Stimulated activated CD8-positive, alpha-beta memory T cell treated with anti-CD3 and anti-CD28 coated beads, Interleukin-15, amount 100 ng/mL, for 48 hours (primary cell): ENCODE data around the gene SAPCD2.

Source experiments
- DNase-seq, 2 donors: peaks; one replicate each; pipeline ENCODE4 v3.0.0-alpha.2; 2020; ENCODE audit warnings: low read depth in 2 of 2

The SAPCD2 gene

DNA sequence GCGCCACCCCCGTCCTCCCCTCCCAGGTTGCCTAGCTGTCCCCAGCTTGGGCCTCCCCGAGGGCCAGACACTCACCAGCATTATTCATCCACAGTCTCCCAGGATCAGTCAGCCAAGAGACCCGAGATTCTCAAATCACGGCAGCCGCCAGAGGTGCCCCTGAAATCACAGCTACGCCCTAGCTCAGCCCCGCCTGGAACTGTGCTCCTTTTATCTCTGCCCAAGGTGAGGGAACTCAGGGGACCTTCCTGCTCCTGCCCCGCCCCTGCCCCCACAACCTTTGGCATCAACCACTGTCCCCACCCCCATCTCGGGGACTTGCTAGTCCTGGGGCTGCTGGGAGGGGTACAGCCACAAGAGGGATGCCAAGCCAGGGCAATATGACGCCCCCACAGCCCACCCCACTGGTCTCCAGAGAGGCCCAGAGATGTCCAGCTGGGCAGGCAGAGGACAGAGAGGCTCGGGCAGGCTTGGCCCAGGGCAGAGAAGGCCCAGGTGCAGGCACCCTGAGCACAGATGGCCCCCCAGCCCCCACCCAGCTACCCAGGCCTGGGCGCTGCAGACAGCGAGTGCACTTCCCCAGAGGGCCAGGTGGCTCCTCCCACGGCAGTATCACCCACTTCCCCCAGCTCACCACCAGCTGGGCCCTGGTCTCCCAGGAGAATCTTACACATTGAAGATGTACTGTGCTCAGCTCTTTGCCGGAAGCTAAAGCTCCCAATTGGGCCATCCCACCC, 38.3 kb downstream of the SAPCD2 start, which contains the start of gene FUT7:
TSS of gene FUT7 (minus strand) at position 185 of the 737 bp plus-strand sequence. CDS start at position 88, 97 bp downstream.
- peak in 1 of 2 donors; percentile 44 for DNase-seq

- DNase-seq: peak; percentile 50 to 52
Measured at GRCh38 chr9:137030538-137031527, 39.5 kb downstream of the SAPCD2 start.

- DNase-seq: no peak
Measured at GRCh38 chr9:137030006-137030405, 40.4 kb downstream of the SAPCD2 start.

DNA sequence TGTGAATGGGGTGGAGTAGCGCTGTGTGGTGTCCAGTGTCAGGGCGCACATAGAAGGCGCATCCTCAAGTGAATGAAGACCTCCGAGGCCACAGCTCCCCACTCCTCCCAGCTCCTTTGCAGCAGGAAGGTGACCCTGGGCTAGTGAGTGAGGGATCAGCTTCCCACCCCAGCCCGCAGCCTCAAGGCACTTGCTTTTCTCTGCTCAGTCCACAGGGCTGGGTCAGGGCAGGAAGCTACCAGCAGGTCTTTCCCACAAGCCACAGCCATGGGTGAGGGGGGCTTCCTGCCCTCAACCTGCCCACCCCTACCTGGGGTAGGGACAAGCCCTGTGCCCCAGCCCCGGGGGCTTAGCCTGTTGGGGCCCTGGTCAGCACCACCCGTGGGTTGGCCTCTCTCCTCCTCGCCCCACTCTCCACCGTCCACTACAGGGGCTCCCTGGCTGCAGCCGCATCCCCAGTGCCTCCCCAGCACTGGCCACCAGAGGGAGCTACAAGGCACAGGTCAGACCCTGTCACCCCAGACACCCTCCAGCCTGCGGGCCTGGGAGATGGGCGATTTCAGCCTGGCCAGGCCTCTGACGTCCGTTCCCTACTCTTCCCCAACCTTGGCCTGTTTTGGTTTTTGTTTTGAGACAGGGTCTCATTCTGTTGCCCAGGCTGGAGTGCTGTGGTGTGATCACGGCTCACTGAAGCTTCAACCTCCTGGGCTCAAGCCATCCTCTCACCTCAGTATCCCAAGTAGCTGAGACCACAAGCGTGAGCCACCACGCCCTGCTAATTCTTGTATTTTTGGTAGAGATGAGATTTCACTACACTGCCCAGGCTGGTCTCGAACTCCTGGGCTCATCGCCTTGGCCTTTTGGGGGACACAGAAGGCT, 41.1 kb downstream of the SAPCD2 start:
- peak; percentile 43 to 54 for DNase-seq

DNA sequence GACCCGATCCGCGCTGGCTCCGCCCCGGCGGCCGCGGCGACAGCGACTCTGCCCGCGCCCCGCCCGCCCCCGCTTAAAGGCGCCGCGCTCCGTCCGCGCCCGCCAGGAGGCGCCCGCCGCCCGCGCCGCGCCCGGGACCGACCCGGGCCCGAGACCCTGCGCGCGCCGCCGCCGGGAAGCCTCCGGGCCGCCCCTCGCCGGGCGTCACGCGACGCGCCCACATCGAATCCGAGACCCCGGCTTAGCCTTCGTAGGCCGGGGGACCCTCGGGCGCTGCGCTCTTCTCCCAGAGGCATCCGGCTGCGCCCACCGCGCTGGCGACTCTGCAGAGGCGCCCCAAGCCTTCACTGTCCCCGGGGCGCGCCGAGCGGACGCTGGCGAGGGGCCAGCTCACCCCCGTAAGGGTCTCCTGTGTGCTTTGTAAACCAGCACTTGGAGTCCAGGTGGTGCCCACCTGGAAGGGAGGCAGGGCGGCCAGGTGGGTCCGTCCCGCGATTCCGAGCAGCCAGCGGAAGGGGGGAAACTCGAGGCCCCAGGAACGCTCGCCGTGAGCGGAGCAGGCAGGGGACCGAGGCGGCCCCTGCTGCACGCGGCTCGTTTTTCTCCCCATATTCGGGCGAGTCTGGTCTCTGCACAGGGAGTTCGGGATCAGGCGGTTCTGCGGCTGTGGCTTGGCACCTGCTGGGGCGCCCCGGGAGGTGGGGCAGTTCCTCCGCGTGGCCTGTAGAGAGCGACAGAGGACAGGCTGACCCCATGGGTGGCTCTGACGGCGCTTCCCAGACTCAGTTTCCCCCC, 41.9 kb downstream of the SAPCD2 start:
- DNase-seq: peak; percentile 51 to 52

DNA sequence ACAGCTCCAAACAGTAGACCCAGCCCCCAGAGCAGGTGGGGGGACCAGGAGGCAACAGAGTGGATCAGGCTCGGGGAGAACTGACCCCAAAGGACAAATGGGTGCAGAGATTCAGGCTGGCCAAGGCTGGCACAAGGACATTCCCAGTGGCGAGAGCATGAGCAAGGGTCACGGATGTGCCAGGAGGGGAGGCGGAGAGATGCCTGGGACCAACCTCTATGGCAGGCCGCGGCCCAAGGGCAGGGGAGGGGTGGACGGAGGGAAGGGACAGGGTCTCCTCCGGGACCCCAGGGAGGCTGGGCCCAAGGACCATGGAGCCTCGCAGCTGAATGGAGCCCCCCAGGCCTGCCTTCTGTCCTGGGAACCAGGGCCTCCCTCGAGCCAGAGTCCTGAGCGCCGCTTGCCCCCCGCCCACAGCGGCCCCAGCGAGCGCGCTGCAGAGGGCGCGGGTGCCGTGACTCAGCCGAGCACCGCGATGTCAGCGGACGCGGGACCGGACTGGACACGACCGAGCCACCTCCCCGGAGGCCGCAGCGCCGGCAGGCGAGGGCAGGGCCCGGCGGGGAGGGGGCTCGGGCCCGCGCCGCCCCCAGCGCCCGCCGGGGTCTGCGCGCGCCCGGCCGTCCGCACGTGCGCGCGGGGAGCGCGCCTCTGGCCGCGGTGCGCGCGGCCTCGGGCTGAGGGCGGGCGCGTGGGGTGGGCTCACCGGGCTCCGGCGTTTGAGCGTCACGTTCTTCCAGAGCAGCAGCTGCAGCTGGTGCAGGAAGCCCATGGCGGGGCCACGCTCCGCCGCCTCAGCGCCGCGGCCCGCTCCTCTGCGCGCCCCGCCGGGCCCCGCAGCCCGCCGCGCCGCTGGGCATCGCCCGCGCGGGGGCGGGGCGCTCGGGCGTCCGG, 42.7 kb downstream of the SAPCD2 start, which contains the start of gene ABCA2:
TSS of gene ABCA2 (minus strand) at position 869 of the 894 bp plus-strand sequence. CDS start at position 772, 97 bp downstream.
- no peak for DNase-seq

DNA sequence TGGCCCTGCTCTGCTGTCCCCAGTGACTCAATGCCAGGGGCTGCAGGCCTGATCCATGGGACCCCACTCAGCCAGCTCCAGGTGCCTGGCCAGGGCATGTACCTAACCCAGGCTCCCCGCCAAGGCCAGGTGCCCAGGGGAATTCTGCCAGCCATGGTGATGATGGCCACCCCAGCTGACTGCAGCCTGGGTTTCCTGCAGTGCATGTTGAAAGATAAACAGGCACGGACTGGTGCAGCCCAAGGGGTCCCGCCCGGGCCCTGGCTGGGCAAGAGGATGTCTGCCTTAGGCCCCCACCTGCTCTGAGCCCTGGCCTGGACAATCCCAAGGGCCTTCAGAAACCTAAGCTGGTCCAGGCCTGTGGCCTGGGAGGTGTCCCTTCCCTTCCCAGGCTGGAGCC, 43.5 kb downstream of the SAPCD2 start:
- no peak for DNase-seq

GRCh38 chr9:137026384-137026783, 44.0 kb downstream of the SAPCD2 start:
- no peak for DNase-seq

DNA sequence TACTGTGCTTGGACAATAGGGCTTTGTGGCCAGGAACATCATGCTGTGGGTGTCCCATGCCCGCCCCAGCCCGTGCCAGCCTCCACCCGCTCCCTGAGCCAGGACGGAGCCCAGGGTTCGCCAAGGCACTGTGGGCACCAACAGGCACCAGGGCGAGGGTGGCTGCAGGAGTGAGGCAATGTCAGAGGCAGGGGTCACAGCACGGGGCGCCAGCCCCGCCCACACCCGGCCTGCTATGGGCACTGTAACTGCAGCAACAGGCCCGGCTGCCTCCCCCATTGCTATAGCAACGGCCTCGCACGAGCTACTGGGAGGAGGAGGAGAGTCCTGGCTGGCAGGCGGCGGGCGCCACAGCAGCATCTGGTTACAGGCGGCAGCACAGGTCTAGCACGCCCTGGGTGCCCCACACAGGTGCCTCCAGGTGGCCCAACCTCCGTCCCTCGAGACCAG, 44.8 kb downstream of the SAPCD2 start:
- DNase-seq: no peak

- DNase-seq: no peak
Measured at GRCh38 chr9:137023583-137023991, 46.8 kb downstream of the SAPCD2 start.

GRCh38 chr9:137023157-137023556, 47.2 kb downstream of the SAPCD2 start:
- DNase-seq: no peak

- no peak for DNase-seq
Measured at GRCh38 chr9:137022662-137023008, 47.7 kb downstream of the SAPCD2 start.

DNA sequence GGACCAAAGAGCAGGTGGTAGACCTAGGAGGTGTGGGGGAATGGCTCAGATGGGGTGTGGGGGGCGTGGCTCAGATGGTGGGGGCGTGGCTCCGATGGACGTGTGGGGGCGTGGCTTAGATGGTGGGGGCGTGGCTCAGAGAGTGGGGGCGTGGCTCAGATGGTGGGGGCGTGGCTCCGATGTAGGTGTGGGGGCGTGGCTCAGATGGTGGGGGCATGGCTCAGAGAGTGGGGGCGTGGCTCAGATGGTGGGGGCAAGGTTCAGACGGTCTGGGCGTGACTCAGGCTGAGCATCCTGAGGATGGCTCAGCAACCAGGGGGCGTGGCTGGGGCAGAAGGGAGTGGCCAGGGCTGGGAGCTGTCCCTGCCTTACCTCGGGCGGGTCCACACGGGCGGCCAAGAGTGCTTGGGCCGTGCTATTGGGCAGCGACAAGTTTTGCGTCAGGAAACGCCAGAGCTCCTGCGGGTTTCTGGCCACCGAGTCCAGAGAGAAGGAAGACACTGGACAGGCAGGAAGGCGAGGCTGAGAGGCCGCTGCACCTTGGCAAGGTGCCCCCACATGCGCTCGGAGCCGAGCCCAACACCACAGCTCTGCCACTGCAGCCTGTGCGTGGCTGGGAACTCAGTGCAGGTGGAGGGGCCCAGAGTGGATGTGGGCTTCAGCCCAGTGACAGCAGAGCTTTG, 48.2 kb downstream of the SAPCD2 start:
- DNase-seq: peak; percentile 72 to 78

DNA sequence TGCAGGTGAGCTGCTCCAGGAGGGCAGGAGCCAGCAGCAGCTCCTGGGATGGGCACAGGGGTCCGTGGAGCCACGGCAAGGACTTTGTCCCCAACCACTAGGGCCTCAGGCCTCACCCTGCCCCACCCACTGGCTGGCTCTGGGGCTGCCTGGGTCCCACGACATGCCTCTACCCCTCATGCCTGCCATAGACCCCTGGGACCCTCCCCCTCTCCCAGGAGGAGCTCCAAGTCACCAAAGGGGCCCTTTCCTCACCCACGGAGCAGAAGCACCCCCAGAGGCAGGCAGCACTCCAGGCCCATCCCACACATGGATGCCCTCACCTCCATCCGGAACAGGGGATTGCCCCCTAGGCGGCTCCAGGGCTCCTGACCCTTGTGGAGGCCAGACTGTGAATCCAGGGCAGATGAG, 48.8 kb downstream of the SAPCD2 start:
- DNase-seq: no peak

DNA sequence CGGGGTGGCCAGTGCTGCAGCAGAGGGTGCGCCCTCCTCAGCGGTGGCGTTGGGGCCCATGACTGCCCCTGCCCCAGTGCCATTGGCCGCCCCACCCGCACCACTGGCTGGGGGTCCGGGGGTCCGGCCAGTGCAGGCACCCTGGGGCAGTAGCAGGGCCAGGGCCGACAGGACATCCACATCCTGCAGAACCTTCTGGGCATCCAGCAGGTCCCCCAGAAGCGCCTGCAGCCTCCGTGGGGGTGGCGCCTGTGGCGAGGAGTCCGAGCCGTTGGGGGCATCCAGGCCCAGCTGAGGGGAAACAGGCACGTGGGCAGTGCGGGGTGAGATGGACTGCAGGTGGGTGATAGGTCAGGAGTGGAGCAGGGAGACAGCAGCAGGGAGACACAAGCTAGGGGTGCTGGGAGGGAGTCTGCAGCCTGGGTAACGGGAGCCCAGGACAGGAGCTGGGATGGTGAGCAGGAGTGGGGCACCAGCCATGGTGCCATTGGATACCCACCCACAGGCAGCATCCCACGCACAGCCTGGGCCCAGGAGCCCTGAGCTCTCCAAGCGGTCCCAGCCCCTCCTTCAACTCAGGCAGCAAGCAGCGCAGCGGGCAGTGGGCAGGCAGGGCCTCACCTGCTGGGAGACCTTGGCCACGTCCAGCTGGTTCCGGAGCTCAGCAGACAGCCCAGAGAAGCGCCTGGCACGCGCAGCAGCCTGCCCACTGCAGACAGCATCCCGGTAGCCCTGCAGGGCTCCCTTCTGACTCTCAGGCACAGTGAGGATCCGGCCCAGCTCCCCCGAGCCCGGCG, 49.4 kb downstream of the SAPCD2 start:
- no peak for DNase-seq

DNA sequence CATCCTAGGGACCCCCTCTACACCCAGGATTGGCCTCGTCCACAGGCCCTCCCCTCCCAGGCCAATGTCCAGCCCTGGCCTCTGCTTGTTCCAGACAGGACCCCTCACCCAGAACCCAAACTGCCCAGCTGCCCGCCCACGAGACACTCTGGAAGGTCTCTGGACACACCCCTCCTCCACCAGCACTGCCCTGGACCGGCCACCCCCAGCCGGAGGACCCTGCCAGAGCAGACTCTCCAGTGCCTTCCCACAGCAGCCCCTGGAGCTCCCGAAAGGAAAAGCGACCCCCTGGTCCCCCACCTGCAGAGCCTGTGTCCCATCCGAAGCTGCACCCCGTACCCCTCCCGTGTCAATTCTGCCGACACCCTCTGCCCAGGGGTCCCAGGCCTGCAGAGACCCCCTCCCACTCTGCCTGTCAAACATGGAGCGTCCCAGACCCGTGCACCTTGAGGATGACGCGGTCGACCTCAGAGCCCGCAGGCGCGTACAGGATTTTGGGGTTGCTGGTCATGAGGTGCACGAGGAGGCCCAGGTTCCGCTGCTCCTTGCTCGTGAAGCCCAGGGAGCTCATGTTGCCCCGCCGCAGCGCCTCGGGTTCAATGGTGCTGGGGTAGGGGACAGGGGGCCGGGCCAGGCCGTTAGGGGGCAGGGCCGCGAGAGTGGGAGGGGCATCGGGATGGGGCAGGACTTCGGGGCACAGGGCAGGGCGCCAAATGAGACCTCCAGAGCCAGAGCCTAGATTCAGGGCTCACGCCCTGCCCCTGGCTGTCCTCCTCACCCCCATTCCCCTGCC, 50.3 kb downstream of the SAPCD2 start:
- no peak for DNase-seq
